Measurements from ENCODE around the gene SPINT4.
"Not testable (repeated sequence)": the region's sequence is repeated elsewhere in the genome, so short reads cannot be mapped to it uniquely, and the experiment has no call there.

DNA sequence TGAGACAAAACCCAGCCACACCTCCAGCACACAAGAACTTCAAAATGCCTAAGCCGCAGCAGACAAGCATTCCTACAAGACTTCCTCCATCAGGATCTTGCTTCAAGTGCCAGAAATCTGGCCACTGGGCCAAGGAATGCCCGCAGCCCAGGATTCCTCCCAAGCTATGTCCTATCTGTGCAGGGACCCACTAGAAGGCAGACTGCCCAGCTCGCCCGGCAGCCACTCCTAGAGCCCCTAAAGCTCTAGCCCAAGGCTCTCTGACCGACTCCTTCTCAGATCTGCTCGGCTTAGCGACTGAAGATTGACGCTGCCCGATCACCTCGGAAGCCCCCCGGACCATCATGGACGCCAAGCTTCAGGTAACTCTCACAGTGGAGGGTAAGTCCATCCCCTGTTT, 39.8 kb downstream of the SPINT4 start:
- TF ChIP-seq, protein P1, sequence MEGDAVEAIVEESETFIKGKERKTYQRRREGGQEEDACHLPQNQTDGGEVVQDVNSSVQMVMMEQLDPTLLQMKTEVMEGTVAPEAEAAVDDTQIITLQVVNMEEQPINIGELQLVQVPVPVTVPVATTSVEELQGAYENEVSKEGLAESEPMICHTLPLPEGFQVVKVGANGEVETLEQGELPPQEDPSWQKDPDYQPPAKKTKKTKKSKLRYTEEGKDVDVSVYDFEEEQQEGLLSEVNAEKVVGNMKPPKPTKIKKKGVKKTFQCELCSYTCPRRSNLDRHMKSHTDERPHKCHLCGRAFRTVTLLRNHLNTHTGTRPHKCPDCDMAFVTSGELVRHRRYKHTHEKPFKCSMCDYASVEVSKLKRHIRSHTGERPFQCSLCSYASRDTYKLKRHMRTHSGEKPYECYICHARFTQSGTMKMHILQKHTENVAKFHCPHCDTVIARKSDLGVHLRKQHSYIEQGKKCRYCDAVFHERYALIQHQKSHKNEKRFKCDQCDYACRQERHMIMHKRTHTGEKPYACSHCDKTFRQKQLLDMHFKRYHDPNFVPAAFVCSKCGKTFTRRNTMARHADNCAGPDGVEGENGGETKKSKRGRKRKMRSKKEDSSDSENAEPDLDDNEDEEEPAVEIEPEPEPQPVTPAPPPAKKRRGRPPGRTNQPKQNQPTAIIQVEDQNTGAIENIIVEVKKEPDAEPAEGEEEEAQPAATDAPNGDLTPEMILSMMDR (conservative IDR thresholded peaks at IDR 0.05; ENCODE audit: low read depth in 2 of 2), result not testable (repeated sequence)
- TF ChIP-seq, protein P2, sequence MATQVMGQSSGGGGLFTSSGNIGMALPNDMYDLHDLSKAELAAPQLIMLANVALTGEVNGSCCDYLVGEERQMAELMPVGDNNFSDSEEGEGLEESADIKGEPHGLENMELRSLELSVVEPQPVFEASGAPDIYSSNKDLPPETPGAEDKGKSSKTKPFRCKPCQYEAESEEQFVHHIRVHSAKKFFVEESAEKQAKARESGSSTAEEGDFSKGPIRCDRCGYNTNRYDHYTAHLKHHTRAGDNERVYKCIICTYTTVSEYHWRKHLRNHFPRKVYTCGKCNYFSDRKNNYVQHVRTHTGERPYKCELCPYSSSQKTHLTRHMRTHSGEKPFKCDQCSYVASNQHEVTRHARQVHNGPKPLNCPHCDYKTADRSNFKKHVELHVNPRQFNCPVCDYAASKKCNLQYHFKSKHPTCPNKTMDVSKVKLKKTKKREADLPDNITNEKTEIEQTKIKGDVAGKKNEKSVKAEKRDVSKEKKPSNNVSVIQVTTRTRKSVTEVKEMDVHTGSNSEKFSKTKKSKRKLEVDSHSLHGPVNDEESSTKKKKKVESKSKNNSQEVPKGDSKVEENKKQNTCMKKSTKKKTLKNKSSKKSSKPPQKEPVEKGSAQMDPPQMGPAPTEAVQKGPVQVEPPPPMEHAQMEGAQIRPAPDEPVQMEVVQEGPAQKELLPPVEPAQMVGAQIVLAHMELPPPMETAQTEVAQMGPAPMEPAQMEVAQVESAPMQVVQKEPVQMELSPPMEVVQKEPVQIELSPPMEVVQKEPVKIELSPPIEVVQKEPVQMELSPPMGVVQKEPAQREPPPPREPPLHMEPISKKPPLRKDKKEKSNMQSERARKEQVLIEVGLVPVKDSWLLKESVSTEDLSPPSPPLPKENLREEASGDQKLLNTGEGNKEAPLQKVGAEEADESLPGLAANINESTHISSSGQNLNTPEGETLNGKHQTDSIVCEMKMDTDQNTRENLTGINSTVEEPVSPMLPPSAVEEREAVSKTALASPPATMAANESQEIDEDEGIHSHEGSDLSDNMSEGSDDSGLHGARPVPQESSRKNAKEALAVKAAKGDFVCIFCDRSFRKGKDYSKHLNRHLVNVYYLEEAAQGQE (IDR thresholded peaks at IDR 0.05; ENCODE audit: unreplicated experiment), result not testable (repeated sequence)
- not testable (repeated sequence) for TF ChIP-seq CREB1 (CRISPR knock-in tag; IDR thresholded peaks at IDR 0.05; ENCODE audit: low read depth); EZH2 (IDR thresholded peaks at IDR 0.05; ENCODE audit: low read depth, unreplicated experiment); POLR2AphosphoS5 (IDR thresholded peaks at IDR 0.05; ENCODE audit: low read depth); EZH2phosphoT487 (IDR thresholded peaks at IDR 0.05; ENCODE audit: unreplicated experiment); ZNF331 (CRISPR knock-in tag; IDR thresholded peaks at IDR 0.05; ENCODE audit: low read depth); STAT1 (IDR thresholded peaks at IDR 0.05; ENCODE audit: unreplicated experiment); JUNB (IDR thresholded peaks at IDR 0.05; ENCODE audit: unreplicated experiment); ZNF114 (CRISPR knock-in tag; IDR thresholded peaks at IDR 0.05); NANOG (IDR thresholded peaks at IDR 0.05; ENCODE audit: borderline replicate concordance)
- TF ChIP-seq, protein P3, sequence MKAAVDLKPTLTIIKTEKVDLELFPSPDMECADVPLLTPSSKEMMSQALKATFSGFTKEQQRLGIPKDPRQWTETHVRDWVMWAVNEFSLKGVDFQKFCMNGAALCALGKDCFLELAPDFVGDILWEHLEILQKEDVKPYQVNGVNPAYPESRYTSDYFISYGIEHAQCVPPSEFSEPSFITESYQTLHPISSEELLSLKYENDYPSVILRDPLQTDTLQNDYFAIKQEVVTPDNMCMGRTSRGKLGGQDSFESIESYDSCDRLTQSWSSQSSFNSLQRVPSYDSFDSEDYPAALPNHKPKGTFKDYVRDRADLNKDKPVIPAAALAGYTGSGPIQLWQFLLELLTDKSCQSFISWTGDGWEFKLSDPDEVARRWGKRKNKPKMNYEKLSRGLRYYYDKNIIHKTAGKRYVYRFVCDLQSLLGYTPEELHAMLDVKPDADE (IDR thresholded peaks at IDR 0.05), result not testable (repeated sequence)
- TF ChIP-seq, protein P4, sequence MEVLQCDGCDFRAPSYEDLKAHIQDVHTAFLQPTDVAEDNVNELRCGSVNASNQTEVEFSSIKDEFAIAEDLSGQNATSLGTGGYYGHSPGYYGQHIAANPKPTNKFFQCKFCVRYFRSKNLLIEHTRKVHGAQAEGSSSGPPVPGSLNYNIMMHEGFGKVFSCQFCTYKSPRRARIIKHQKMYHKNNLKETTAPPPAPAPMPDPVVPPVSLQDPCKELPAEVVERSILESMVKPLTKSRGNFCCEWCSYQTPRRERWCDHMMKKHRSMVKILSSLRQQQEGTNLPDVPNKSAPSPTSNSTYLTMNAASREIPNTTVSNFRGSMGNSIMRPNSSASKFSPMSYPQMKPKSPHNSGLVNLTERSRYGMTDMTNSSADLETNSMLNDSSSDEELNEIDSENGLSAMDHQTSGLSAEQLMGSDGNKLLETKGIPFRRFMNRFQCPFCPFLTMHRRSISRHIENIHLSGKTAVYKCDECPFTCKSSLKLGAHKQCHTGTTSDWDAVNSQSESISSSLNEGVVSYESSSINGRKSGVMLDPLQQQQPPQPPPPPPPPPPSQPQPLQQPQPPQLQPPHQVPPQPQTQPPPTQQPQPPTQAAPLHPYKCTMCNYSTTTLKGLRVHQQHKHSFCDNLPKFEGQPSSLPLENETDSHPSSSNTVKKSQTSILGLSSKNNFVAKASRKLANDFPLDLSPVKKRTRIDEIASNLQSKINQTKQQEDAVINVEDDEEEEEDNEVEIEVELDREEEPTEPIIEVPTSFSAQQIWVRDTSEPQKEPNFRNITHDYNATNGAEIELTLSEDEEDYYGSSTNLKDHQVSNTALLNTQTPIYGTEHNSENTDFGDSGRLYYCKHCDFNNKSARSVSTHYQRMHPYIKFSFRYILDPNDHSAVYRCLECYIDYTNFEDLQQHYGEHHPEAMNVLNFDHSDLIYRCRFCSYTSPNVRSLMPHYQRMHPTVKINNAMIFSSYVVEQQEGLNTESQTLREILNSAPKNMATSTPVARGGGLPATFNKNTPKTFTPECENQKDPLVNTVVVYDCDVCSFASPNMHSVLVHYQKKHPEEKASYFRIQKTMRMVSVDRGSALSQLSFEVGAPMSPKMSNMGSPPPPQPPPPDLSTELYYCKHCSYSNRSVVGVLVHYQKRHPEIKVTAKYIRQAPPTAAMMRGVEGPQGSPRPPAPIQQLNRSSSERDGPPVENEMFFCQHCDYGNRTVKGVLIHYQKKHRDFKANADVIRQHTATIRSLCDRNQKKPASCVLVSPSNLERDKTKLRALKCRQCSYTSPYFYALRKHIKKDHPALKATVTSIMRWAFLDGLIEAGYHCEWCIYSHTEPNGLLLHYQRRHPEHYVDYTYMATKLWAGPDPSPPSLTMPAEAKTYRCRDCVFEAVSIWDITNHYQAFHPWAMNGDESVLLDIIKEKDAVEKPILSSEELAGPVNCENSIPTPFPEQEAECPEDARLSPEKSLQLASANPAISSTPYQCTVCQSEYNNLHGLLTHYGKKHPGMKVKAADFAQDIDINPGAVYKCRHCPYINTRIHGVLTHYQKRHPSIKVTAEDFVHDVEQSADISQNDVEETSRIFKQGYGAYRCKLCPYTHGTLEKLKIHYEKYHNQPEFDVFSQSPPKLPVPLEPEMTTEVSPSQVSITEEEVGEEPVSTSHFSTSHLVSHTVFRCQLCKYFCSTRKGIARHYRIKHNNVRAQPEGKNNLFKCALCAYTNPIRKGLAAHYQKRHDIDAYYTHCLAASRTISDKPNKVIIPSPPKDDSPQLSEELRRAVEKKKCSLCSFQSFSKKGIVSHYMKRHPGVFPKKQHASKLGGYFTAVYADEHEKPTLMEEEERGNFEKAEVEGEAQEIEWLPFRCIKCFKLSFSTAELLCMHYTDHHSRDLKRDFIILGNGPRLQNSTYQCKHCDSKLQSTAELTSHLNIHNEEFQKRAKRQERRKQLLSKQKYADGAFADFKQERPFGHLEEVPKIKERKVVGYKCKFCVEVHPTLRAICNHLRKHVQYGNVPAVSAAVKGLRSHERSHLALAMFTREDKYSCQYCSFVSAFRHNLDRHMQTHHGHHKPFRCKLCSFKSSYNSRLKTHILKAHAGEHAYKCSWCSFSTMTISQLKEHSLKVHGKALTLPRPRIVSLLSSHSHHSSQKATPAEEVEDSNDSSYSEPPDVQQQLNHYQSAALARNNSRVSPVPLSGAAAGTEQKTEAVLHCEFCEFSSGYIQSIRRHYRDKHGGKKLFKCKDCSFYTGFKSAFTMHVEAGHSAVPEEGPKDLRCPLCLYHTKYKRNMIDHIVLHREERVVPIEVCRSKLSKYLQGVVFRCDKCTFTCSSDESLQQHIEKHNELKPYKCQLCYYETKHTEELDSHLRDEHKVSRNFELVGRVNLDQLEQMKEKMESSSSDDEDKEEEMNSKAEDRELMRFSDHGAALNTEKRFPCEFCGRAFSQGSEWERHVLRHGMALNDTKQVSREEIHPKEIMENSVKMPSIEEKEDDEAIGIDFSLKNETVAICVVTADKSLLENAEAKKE (CRISPR knock-in tag; IDR thresholded peaks at IDR 0.05), result not testable (repeated sequence)
